Tibial artery (tissue), 4 donors: Measurements from ENCODE around the gene TAF1C.

Experiments
- DNase-seq, 2 donors: peaks; one replicate each; pipeline ENCODE4 v3.0.0-alpha.2; 2019
- H3K27ac ChIP-seq, 2 donors: fragments of 200-600 bp; sonication (generic) in 1 of 2; 1 replicate in 1 of 2; 2 replicates in 1 of 2; pipeline ENCODE4 v1.5.1; 2018 to 2019; ENCODE audit warnings: mild to moderate bottlenecking in 1 of 2
- H3K27me3 ChIP-seq, 2 donors: fragments of 200-600 bp; sonication (generic) in 1 of 2; one replicate each; pipeline versions ENCODE4 v1.5.1 to v1.6.0; 2016 to 2019
- H3K36me3 ChIP-seq, 3 donors: fragments of 200-600 bp; sonication (generic) in 2 of 3; one replicate each; pipeline ENCODE4 v1.5.1; 2016 to 2019; ENCODE audit warnings: mild to moderate bottlenecking in 2 of 3
- H3K4me1 ChIP-seq, 4 donors: fragments of 200-600 bp; sonication (generic) in 2 of 4; 1 replicate in 3 of 4; 2 replicates in 1 of 4; pipeline ENCODE4 v1.5.1; 2016 to 2019
- H3K4me3 ChIP-seq, 2 donors: fragments of 200-600 bp; sonication (generic) in 1 of 2; 1 replicate in 1 of 2; 2 replicates in 1 of 2; pipeline ENCODE4 v1.5.1; 2018 to 2019; ENCODE audit warnings: mild to moderate bottlenecking in 2 of 2
- H3K9me3 ChIP-seq, 3 donors: fragments of 200-600 bp; sonication (generic) in 1 of 3; one replicate each; pipeline ENCODE4 v1.5.1; 2016 to 2019
- intact Hi-C: fragments of 100-400 bp; cut with DNase I; formaldehyde crosslinking; loops from one replicate; pipeline ENCODE4 v1.15.0; 2023; ENCODE audit warnings: low total_unique reads
- TF ChIP-seq, protein P1 (sequence below), 2 experiments: fragments of 200-600 bp in 1 of 2; fragments of 450-650 bp in 1 of 2; IDR thresholded peaks; one replicate each; pipeline ENCODE4 v1.5.1; 2017 to 2019; ENCODE audit warnings: antibody characterized with exemption in 2 of 2, mild to moderate bottlenecking in 1 of 2, moderate library complexity in 1 of 2

TAF1C gene, protein sequence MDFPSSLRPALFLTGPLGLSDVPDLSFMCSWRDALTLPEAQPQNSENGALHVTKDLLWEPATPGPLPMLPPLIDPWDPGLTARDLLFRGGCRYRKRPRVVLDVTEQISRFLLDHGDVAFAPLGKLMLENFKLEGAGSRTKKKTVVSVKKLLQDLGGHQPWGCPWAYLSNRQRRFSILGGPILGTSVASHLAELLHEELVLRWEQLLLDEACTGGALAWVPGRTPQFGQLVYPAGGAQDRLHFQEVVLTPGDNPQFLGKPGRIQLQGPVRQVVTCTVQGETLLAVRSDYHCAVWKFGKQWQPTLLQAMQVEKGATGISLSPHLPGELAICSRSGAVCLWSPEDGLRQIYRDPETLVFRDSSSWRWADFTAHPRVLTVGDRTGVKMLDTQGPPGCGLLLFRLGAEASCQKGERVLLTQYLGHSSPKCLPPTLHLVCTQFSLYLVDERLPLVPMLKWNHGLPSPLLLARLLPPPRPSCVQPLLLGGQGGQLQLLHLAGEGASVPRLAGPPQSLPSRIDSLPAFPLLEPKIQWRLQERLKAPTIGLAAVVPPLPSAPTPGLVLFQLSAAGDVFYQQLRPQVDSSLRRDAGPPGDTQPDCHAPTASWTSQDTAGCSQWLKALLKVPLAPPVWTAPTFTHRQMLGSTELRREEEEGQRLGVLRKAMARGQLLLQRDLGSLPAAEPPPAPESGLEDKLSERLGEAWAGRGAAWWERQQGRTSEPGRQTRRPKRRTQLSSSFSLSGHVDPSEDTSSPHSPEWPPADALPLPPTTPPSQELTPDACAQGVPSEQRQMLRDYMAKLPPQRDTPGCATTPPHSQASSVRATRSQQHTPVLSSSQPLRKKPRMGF

DNA sequence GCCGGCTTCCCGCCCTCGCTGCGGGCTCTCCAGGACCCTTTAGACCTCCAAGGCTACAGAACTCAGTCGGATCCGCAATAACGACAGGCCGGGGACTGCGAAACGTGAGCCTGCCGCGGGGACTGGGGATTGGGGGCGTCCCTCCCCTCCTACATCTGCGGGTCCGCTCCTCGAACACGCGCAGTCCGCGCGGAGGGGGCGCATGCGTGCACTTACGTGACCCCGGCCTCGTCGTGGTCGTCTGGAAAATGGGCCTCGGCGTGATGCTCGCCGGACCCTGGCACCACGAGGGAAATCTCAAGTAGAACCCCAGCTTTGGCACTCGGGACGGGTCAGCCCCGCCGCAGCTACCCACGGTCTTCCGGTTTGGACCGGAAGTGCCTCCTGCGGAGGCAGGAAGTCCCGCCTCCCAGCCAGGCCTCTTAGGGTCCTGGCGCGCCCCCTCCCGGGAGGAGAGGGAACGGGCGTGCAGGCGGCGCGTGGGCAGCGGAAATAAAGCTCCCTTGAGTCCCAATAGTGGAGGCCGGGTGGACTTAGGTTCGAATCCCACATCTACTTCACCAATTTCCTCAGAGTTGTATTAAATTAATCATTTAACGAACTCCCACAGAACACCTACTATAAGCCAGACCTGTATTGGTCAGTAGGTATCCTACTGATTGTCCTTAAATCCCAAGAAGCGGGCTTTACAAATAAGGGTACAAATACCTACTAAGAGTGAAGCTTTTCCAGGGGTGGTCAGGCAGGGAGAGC, at the start of gene TAF1C:
Gene TAF1C (minus strand): TSS at position 373 of the 753 bp plus-strand sequence. CDS start 2,069 bp downstream, outside the sequence.
- DNase-seq: peak; percentile 93 to 95
- peak within 1 kb of the TSS; percentile 92 to 94 for H3K4me3 ChIP-seq
- H3K36me3 ChIP-seq: peaks cover 10 to 32% (median 25%) of the 10 kb centered on the region in 3 donors
- peaks cover 0 to 22% (median 10%) of the 10 kb centered on the region in 4 donors for H3K4me1 ChIP-seq
- H3K9me3 ChIP-seq: no peaks in the 10 kb centered on the region
- peak within 1 kb of the TSS; percentile 76 to 90 for H3K27ac ChIP-seq
- H3K27me3 ChIP-seq: no peaks in the 10 kb centered on the region
- intact Hi-C loops: loop anchor here (10.0 kb wide), 3 partner anchors 102 to 222 kb away; partner anchors contain the start of gene NECAB2
- TF ChIP-seq, protein P1, sequence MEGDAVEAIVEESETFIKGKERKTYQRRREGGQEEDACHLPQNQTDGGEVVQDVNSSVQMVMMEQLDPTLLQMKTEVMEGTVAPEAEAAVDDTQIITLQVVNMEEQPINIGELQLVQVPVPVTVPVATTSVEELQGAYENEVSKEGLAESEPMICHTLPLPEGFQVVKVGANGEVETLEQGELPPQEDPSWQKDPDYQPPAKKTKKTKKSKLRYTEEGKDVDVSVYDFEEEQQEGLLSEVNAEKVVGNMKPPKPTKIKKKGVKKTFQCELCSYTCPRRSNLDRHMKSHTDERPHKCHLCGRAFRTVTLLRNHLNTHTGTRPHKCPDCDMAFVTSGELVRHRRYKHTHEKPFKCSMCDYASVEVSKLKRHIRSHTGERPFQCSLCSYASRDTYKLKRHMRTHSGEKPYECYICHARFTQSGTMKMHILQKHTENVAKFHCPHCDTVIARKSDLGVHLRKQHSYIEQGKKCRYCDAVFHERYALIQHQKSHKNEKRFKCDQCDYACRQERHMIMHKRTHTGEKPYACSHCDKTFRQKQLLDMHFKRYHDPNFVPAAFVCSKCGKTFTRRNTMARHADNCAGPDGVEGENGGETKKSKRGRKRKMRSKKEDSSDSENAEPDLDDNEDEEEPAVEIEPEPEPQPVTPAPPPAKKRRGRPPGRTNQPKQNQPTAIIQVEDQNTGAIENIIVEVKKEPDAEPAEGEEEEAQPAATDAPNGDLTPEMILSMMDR (IDR thresholded peaks at IDR 0.05): peak; percentile 96 to 98

DNA sequence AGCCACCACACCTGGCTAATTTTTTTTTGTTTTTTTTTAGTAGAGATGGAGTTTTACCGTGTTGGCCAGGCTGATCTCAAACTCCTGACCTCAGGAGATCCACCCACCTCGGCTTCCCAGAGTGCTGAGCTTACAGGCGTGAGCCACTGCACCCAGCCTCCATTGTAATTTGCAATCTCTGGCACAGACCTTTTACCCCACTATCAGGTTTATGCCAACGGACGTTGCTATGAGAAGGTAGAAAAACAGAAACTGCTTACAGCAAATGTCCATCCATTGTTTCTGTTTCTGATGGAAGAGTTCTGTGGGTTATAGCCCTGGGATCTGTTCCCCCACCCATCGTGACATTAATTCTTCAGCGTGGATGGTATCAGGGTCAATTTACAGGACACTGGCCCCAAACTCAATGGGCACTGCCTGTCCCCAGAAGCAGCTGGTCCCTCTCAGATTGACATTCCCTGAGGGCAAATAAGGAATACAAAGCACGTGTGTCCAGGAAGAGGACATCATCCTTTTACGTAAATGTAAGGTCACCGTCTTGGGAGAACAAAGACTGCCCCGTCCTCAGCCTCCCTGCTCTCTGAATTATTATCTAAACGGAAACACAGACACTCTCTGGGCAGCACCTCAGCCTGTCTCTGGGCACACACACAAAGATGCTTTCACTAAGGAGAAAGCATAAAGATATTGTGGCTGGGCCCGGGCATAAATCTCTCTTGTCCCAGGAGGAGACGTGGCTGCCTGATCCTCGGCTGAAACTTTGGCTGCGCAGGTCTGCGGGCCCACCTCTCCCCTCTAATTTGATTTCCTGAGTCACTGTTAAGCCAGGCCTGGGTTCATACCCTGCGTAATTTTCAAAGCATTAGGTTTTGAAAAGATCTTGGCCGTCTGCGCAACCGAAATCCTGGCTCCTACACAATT, 47.7 kb upstream of the TAF1C start:
- Histone ChIP-seq H3K4me1 (peaks cover 0 to 5% (median 0%) of the 10 kb centered on the region in 4 donors), H3K4me3 (no peak overlapping the region), H3K9me3 (no peaks in the 10 kb centered on the region), H3K36me3 (no peaks in the 10 kb centered on the region), H3K27me3 (peaks cover 0 to 20% of the 10 kb centered on the region in 2 donors), H3K27ac (no peak overlapping the region)
- intact Hi-C loops: no loop called here
- DNase-seq: no peak
- TF ChIP-seq, protein P1 (IDR thresholded peaks at IDR 0.05): no peak

DNA sequence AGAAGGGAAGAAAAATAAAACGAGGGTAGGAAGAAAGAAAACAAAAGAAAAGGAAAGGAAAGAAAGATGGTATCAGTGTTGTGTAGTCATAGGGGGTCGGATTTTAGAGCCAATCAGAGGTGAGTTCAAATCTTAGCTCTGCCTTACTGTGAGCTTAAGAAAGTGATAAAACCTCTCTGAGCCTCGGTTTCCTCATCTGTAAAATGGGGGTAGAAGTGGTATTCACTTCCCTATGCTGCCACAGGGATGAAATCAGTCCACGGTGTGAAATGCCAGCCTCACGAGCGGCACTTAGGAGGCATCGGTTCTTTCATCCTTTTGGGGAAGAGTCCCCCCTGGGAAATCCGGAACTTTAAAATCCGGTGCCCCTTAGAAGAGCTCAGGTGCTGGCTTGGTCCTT, 46.9 kb upstream of the TAF1C start:
- Histone ChIP-seq H3K4me3 (no peak overlapping the region), H3K27me3 (peaks cover 0 to 20% of the 10 kb centered on the region in 2 donors), H3K27ac (no peak overlapping the region), H3K4me1 (peaks cover 0 to 3% (median under 1%) of the 10 kb centered on the region in 4 donors), H3K36me3 (no peaks in the 10 kb centered on the region), H3K9me3 (no peaks in the 10 kb centered on the region)
- TF ChIP-seq, protein P1 (IDR thresholded peaks at IDR 0.05): no peak
- intact Hi-C loops: no loop called here
- DNase-seq: no peak

DNA sequence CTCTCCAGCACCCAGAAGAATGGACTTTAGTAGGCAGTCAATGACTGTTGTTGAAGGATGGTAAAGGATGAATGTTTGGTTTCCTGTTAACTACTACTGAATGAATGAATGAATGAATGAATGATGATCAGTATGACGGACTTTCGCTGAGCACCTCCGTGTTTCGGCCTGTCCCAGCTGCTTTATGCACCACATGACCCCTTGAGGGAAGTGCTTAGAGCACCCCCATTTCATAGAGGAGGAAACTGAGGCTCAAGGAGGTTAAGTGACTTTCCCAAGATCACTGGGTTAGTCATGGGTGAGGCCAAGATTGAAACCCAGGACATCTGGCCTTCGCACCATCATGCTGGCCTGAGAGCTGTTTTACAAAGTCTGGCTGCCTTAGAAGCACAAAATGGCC, 46.1 kb upstream of the TAF1C start:
- Histone ChIP-seq H3K27ac (no peak overlapping the region), H3K9me3 (no peaks in the 10 kb centered on the region), H3K4me1 (peaks cover 4 to 10% (median 8%) of the 10 kb centered on the region in 4 donors), H3K36me3 (no peaks in the 10 kb centered on the region), H3K4me3 (no peak overlapping the region), H3K27me3 (peaks cover 0 to 14% of the 10 kb centered on the region in 2 donors)
- DNase-seq: no peak
- TF ChIP-seq, protein P1 (IDR thresholded peaks at IDR 0.05): no peak
- intact Hi-C loops: no loop called here
